ENCODE measurements around the gene SYPL1.

SYPL1 gene

DNA sequence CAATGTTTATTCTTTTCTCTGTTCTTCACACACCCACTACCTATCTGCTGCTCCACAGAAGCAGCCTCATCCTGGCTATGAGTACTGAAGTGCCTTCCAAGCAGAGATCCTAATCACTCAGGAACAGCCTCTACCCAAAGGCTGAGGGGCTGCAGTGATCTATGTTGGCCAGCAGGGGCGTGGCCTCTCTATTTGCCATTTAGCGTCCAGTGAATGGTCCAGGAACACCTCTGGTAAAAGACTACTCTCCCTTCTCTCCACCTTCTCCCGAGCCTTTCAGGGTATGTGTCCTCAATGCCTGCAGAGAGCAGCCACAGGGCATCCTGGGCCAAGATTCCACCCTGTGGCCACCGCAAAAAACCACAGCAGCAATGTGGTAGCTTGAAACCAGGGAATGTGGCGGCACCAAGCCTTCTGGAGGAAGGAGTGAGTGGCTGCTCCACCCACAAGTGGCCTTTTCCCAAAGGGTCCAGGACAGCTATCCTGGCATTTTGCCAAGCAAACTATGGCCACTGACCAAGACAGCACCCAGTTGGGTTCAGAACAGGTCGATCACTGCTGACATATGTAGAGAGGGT, 70.9 kb downstream of the SYPL1 start (continued):
- TF ChIP-seq, protein P1, sequence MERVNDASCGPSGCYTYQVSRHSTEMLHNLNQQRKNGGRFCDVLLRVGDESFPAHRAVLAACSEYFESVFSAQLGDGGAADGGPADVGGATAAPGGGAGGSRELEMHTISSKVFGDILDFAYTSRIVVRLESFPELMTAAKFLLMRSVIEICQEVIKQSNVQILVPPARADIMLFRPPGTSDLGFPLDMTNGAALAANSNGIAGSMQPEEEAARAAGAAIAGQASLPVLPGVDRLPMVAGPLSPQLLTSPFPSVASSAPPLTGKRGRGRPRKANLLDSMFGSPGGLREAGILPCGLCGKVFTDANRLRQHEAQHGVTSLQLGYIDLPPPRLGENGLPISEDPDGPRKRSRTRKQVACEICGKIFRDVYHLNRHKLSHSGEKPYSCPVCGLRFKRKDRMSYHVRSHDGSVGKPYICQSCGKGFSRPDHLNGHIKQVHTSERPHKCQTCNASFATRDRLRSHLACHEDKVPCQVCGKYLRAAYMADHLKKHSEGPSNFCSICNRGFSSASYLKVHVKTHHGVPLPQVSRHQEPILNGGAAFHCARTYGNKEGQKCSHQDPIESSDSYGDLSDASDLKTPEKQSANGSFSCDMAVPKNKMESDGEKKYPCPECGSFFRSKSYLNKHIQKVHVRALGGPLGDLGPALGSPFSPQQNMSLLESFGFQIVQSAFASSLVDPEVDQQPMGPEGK (tag by site-specific recombination; IDR thresholded peaks at IDR 0.05), result no peak
- TF ChIP-seq ZNF426 (tag by site-specific recombination; IDR thresholded peaks at IDR 0.05) (no peak), ZNF366 (tag by site-specific recombination; conservative IDR thresholded peaks at IDR 0.05) (no peak), ZNF223 (tag by site-specific recombination; IDR thresholded peaks at IDR 0.05) (0 out of 2 replicates have a peak, but pooled peaks have one; percentile 16), ZNF530 (tag by site-specific recombination; IDR thresholded peaks at IDR 0.05; ENCODE audit: low read depth) (no peak), ZFHX2 (tag by site-specific recombination; conservative IDR thresholded peaks at IDR 0.05) (no peak), ZNF16 (tag by site-specific recombination; IDR thresholded peaks at IDR 0.05; ENCODE audit: low read depth) (no peak)
- TF ChIP-seq, protein P2, sequence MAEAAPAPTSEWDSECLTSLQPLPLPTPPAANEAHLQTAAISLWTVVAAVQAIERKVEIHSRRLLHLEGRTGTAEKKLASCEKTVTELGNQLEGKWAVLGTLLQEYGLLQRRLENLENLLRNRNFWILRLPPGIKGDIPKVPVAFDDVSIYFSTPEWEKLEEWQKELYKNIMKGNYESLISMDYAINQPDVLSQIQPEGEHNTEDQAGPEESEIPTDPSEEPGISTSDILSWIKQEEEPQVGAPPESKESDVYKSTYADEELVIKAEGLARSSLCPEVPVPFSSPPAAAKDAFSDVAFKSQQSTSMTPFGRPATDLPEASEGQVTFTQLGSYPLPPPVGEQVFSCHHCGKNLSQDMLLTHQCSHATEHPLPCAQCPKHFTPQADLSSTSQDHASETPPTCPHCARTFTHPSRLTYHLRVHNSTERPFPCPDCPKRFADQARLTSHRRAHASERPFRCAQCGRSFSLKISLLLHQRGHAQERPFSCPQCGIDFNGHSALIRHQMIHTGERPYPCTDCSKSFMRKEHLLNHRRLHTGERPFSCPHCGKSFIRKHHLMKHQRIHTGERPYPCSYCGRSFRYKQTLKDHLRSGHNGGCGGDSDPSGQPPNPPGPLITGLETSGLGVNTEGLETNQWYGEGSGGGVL (tag by site-specific recombination; IDR thresholded peaks at IDR 0.05), result no peak
- TF ChIP-seq, protein P3, sequence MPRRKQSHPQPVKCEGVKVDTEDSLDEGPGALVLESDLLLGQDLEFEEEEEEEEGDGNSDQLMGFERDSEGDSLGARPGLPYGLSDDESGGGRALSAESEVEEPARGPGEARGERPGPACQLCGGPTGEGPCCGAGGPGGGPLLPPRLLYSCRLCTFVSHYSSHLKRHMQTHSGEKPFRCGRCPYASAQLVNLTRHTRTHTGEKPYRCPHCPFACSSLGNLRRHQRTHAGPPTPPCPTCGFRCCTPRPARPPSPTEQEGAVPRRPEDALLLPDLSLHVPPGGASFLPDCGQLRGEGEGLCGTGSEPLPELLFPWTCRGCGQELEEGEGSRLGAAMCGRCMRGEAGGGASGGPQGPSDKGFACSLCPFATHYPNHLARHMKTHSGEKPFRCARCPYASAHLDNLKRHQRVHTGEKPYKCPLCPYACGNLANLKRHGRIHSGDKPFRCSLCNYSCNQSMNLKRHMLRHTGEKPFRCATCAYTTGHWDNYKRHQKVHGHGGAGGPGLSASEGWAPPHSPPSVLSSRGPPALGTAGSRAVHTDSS (tag by site-specific recombination; IDR thresholded peaks at IDR 0.05), result no peak

All from HEK293 (cell line).